MM.1S (cell line): ENCODE results near the gene GPC1.

ENCODE experiments used
- DNase-seq: peaks from one replicate; pipeline ENCODE4 v3.0.0-alpha.2; 2015
- H2AFZ ChIP-seq: fragments of 300-600 bp; sonication (generic); 2 replicates; pipeline ENCODE4 v1.6.0; 2016; ENCODE audit warnings: antibody characterized with exemption, low read length
- H3F3A ChIP-seq: fragments of 300-600 bp; sonication (generic); 2 replicates; pipeline ENCODE4 v1.6.1; 2016; ENCODE audit warnings: mild to moderate bottlenecking, antibody characterized with exemption, low read length, moderate library complexity, mixed read lengths; ENCODE audit not compliant: insufficient read depth
- H3K27ac ChIP-seq: fragments of 300-600 bp; sonication (generic); 2 replicates; pipeline ENCODE4 v1.5.1; 2016; ENCODE audit warnings: mild to moderate bottlenecking, low read length
- H3K27me3 ChIP-seq: fragments of 300-600 bp; sonication (generic); replicated peaks from 2 replicates; pipeline ENCODE4 v1.6.0; 2016; ENCODE audit warnings: low read length; ENCODE audit not compliant: insufficient read depth
- H3K36me3 ChIP-seq: fragments of 300-600 bp; sonication (generic); replicated peaks from 2 replicates; pipeline ENCODE4 v1.6.1; 2016; ENCODE audit warnings: mild to moderate bottlenecking, low read length, mixed read lengths; ENCODE audit not compliant: insufficient read depth
- H3K4me1 ChIP-seq: fragments of 300-600 bp; sonication (generic); 2 replicates; pipeline ENCODE4 v1.6.1; 2016; ENCODE audit warnings: low read length, mixed read lengths
- H3K4me2 ChIP-seq: fragments of 300-600 bp; sonication (generic); 2 replicates; pipeline ENCODE4 v1.6.0; 2016; ENCODE audit warnings: low read depth, low read length
- H3K4me3 ChIP-seq: fragments of 300-600 bp; sonication (generic); 2 replicates; pipeline ENCODE4 v1.5.1; 2016; ENCODE audit warnings: low read length, mixed read lengths
- H3K79me2 ChIP-seq: fragments of 300-600 bp; sonication (generic); 2 replicates; pipeline ENCODE4 v1.6.1; 2016; ENCODE audit warnings: mixed run types, low read length, mixed read lengths
- H3K9ac ChIP-seq: fragments of 300-600 bp; sonication (generic); 2 replicates; pipeline ENCODE4 v1.6.1; 2016; ENCODE audit warnings: low read length, mixed read lengths
- H3K9me2 ChIP-seq: fragments of 300-600 bp; sonication (generic); replicated peaks from 2 replicates; pipeline ENCODE4 v1.6.1; 2016; ENCODE audit warnings: mild to moderate bottlenecking, low read length, mixed read lengths; ENCODE audit not compliant: insufficient read depth
- H3K9me3 ChIP-seq: fragments of 300-600 bp; sonication (generic); replicated peaks from 2 replicates; pipeline ENCODE4 v1.6.1; 2016; ENCODE audit warnings: mild to moderate bottlenecking, low read length, mixed read lengths; ENCODE audit not compliant: insufficient read depth
- H4K20me1 ChIP-seq: fragments of 300-600 bp; sonication (generic); 2 replicates; pipeline ENCODE4 v1.6.1; 2016; ENCODE audit warnings: mild to moderate bottlenecking, low read length, moderate library complexity, mixed read lengths; ENCODE audit not compliant: insufficient read depth
- CTCF ChIP-seq: fragments of 300-600 bp; sonication (generic); IDR thresholded peaks from 2 replicates; pipeline ENCODE4 v1.5.1; 2016; ENCODE audit warnings: antibody characterized with exemption, low read length, mixed read lengths
- EZH2 ChIP-seq: fragments of 300-600 bp; sonication (generic); optimal IDR thresholded peaks from 2 replicates; pipeline ENCODE3; 2017; ENCODE audit warnings: low read depth, mild to moderate bottlenecking, antibody characterized with exemption, low read length, mixed read lengths
- EZH2phosphoT487 ChIP-seq: fragments of 300-600 bp; sonication (generic); IDR thresholded peaks from 2 replicates; pipeline ENCODE4 v1.6.1; 2018; ENCODE audit warnings: antibody characterized with exemption, low read length

GPC1 gene

GRCh38 chr2:240453461-240454105 is 18.1 kb downstream of the GPC1 start:
- H2AFZ ChIP-seq, result no peak overlapping the region
- TF ChIP-seq EZH2 (no peak), EZH2phosphoT487 (no peak), CTCF (no peak)
- no peaks in the 10 kb centered on the region for H3F3A ChIP-seq
- H3K9me3 ChIP-seq, result no peaks in the 10 kb centered on the region
- H3K27ac ChIP-seq, result no peak overlapping the region
- peaks cover 25% of the 10 kb centered on the region for H3K27me3 ChIP-seq
- H3K4me2 ChIP-seq, result no peak overlapping the region
- no peaks in the 10 kb centered on the region for H4K20me1 ChIP-seq
- no peaks in the 10 kb centered on the region for H3K79me2 ChIP-seq
- H3K4me1 ChIP-seq, result no peaks in the 10 kb centered on the region
- no peaks in the 10 kb centered on the region for H3K36me3 ChIP-seq
- H3K4me3 ChIP-seq, result no peak overlapping the region
- H3K9me2 ChIP-seq, result no peaks in the 10 kb centered on the region
- H3K9ac ChIP-seq, result no peak overlapping the region
- no peak for DNase-seq

GRCh38 chr2:240454106-240454901 is 18.8 kb downstream of the GPC1 start:
- Histone ChIP-seq H3K9me2 (no peaks in the 10 kb centered on the region), H3K79me2 (no peaks in the 10 kb centered on the region), H3K4me3 (no peak overlapping the region), H3F3A (no peaks in the 10 kb centered on the region), H3K9ac (no peak overlapping the region), H3K27me3 (peaks cover 18% of the 10 kb centered on the region), H3K27ac (no peak overlapping the region), H4K20me1 (no peaks in the 10 kb centered on the region), H2AFZ (no peak overlapping the region), H3K4me1 (no peaks in the 10 kb centered on the region), H3K9me3 (no peaks in the 10 kb centered on the region), H3K4me2 (no peak overlapping the region), H3K36me3 (no peaks in the 10 kb centered on the region)
- no peak for DNase-seq
- TF ChIP-seq CTCF, result no peak
- no peak for TF ChIP-seq EZH2phosphoT487
- no peak for TF ChIP-seq EZH2

GRCh38 chr2:240455272-240455646 is 19.8 kb downstream of the GPC1 start:
- Histone ChIP-seq H3K9me3 (no peaks in the 10 kb centered on the region), H3K4me1 (no peaks in the 10 kb centered on the region), H3K36me3 (no peaks in the 10 kb centered on the region), H3K4me3 (no peak overlapping the region), H4K20me1 (no peaks in the 10 kb centered on the region), H3K9ac (no peak overlapping the region), H3K27ac (no peak overlapping the region), H3K9me2 (no peaks in the 10 kb centered on the region), H3K79me2 (no peaks in the 10 kb centered on the region), H3K27me3 (peaks cover 10% of the 10 kb centered on the region; the same call in 1 of the 2 replicates), H3K4me2 (no peak overlapping the region), H2AFZ (no peak overlapping the region), H3F3A (no peaks in the 10 kb centered on the region)
- no peak for TF ChIP-seq EZH2
- no peak for DNase-seq
